ENCODE results near the gene ARHGAP19.

The ARHGAP19 gene

DNA sequence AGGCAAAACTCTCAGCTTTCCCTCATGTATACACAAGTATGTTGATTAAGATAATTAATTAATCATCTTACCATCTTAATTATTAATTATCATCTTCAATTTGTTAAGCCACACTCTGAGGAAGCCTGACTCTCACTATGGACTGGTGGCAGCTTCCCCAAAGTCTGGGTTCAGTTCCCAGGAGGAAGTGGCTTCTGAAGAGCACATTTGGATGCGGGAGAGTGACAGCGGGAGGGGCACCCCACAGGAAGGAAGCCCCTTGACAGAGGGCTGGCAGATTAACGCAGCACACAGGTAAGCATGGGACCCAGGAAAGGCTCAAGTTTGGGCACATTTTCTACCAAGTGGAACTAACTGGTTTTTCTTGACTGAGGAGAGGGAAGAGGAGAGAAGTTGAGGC is 93.3 kb downstream of the ARHGAP19 start:
- TF ChIP-seq ZFX (IDR thresholded peaks at IDR 0.05) = no peak
- no peak for TF ChIP-seq CTCF (conservative IDR thresholded peaks at IDR 0.05)
- no peak overlapping the region for H3K27ac ChIP-seq

GRCh38 chr10:97197030-97197500 is 95.4 kb downstream of the ARHGAP19 start:
- TF ChIP-seq ZFX (IDR thresholded peaks at IDR 0.05) (no peak), CTCF (conservative IDR thresholded peaks at IDR 0.05) (no peak)
- H3K27ac ChIP-seq = peak overlapping the region; percentile 14; the same call in 1 of the 2 replicates

DNA sequence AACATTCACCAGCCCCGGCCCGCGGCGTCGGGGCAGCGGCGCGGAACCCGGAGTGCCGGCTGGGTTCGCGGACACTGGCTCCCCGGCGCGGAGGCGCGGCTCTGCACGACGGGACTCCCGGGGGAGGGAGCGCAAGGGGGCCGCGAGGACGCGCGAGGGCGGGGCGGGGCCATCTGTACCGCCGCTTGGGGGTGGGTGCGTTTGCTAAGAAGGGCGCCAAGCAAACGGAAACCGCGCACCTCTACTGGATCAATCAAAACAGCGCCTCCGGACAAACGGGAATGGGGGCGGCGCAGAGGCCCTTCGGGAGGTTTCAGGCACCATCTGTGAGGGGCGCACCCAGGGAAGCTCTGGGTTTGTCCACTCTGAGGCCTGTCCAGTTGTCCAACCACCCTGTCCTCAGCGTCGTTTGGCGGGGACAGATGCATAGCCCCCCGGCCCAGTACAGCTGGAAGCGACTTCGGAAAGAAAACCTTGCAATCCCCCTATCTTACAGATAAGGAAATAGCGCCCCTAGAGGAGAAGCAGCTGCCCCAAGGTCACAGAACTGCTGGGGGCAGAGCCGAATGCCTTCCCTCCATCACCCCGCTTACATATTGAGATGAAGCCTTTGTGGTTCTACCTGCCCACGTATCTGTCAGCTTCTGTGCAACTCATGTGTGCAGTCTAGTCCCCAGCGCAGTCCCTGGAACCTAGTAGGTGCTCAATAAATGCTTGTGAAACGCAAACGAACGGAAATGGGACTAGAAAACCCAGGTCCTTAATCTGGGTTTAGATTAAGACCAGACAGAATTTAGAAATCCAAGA is 96.0 kb downstream of the ARHGAP19 start:
- H3K27ac ChIP-seq = peak overlapping the region; percentile 14; the same call in 1 of the 2 replicates
- no peak for TF ChIP-seq ZFX (IDR thresholded peaks at IDR 0.05)
- TF ChIP-seq CTCF (conservative IDR thresholded peaks at IDR 0.05) = peak; percentile 71

GRCh38 chr10:97195706-97196222 is 96.7 kb downstream of the ARHGAP19 start:
- TF ChIP-seq CTCF (conservative IDR thresholded peaks at IDR 0.05) (no peak), ZFX (IDR thresholded peaks at IDR 0.05) (no peak)

DNA sequence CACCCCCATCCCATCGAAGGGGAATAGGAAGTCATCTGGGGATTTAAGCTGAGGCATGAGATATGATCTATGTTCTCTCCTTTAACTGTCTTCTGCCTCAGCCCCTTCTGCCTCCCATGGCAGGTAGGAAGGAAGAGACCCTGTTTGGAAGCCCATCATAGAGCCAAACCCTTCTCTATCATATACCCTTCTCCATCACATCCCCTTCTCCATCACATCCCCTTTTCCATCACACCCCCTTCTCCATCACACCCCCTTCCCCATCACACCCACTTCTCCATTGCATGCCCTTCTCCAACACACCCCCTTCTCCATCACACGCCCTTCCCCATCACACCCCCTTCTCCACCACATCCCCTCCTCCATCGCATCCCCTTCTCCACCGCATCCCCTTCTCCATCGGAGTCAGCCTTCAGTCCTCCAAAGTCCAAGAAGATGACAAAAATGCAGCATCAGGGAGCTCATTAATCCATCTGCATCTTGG is 99.4 kb downstream of the ARHGAP19 start:
- no peak for TF ChIP-seq CTCF (conservative IDR thresholded peaks at IDR 0.05)
- no peak for TF ChIP-seq ZFX (IDR thresholded peaks at IDR 0.05)
- no peak overlapping the region for H3K27ac ChIP-seq

More at GRCh38 chr10:97195706-97196222, 96.7 kb downstream of the ARHGAP19 start:
- no peak overlapping the region for H3K27ac ChIP-seq

DNA sequence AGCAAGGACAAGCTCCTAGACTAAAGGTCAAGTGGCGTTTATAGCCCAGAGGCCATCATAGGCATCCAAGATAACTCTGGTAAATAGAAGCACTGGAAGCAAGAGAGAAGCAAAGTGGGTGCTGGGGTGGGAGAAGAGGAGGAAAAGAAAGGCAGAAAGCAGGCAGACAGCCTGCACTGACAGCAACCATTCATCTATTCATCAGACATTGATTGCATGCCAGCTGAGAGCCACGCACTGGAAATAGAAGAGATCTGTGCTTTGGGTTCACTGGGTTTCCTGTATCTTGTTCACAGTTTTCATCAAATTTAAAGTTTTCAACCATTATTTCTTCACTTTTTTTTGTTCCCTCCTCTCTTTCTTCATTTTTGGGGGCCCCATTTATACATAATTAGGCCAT is 102.0 kb downstream of the ARHGAP19 start:
- no peak overlapping the region for H3K27ac ChIP-seq
- TF ChIP-seq CTCF (conservative IDR thresholded peaks at IDR 0.05) (no peak), ZFX (IDR thresholded peaks at IDR 0.05) (no peak)

DNA sequence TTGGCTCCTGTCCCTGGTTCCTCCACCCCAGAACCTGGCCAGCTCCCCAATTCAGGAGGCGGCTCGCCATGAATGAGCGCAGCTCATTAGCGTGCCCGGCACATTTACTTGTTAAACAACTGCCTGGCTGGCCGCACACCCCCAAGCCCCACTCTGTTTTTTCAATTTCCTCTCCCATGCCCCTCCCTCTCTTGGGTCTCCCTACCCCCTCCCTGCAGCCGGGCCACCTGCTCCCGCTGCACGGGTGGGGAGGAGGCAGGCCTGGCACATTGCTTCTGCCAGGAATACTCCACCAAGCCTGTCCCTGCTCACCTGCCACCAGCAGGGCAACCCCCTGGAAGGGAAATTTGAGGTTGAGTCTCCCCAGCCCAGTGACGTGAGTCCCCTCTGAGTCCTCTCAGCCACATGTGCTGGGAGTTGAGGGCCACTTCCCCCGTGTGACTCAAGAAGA is 104.2 kb downstream of the ARHGAP19 start:
- no peak overlapping the region for H3K27ac ChIP-seq
- TF ChIP-seq ZFX (IDR thresholded peaks at IDR 0.05) (no peak), CTCF (conservative IDR thresholded peaks at IDR 0.05) (no peak)
